Measurements from ENCODE around the gene ADCY2.
A peak's percentile ranks its signal among the peaks of the same experiment; 100 is the strongest.

ADCY2 gene

DNA sequence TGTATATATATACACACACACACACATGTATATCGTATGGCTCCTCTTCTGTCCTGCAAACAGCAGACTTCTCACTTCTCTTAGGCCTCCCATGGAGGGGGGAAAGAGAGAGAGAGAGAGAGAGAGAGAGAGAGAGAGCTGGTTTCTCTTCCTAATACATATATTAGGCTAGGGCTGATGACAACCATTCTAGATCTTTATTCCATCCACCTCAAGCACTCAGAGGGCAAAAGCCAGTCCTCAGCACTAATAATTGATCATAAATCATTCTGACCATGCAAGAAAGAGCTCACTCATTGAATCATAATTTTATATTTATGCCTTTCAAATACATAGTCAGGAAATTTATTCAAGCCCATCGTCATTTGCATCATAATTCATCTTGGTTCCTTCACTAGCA, 408.0 kb downstream of the ADCY2 start:
- Histone ChIP-seq H3K4me2 (ENCODE audit: low read length) (no peak overlapping the region), H3K18ac (ENCODE audit: low read length) (no peak overlapping the region), H2BK120ac (ENCODE audit: low read depth, low read length) (no peak overlapping the region), H3K27ac (ENCODE audit: low read depth, low read length) (no peak overlapping the region), H3K4ac (ENCODE audit: low read depth, low read length) (no peak overlapping the region), H3K4me3 (ENCODE audit: low read length) (no peak overlapping the region), H3K36me3 (ENCODE audit: control insufficient read depth, insufficient read depth, low read length) (peaks cover 2% of the 10 kb centered on the region), H2AK5ac (ENCODE audit: low read length) (no peak overlapping the region), H3K56ac (ENCODE audit: low read length) (no peak overlapping the region), H3K27me3 (ENCODE audit: insufficient read depth, low read length, poor library complexity) (no peaks in the 10 kb centered on the region), H2BK15ac (replicated peaks; ENCODE audit: low read depth) (no peak overlapping the region), H3K79me1 (ENCODE audit: low read length) (no peaks in the 10 kb centered on the region), H3K23ac (ENCODE audit: low read length) (no peak overlapping the region), H3K79me2 (ENCODE audit: control insufficient read depth, insufficient read depth, low read length) (no peaks in the 10 kb centered on the region), H4K8ac (ENCODE audit: low read depth, low read length) (no peak overlapping the region), H3K9ac (ENCODE audit: low read length) (no peak overlapping the region), H2BK5ac (ENCODE audit: low read length) (no peak overlapping the region), H3K4me1 (ENCODE audit: control insufficient read depth, low read depth, low read length) (no peaks in the 10 kb centered on the region), H4K5ac (ENCODE audit: low read length) (no peak overlapping the region)
- DNase-seq = no peak
- WGBS (ENCODE audit: extremely low coverage, insufficient coverage, low lambda C conversion rate) = no CpG with 5 or more reads among the region's 2 CpGs

DNA sequence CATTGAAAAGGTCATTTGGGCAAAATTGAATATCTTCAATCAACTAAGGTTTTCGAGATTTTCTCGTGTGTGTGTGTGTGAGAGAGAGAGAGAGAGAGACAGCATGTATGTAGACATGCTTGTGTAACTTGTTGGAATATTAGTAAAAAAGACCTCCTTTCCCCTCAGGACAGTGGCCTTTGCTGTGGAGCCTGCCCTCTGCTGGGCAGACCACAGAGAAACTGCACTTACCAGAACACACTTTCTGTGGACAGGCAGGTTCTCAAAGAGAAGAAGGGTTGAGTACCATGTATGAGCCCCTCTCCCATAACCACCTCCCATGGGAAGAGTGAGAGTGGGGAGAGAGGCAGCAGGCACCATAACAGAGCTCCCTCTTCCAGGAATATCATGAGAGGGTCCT, 409.4 kb downstream of the ADCY2 start:
- H4K5ac ChIP-seq (ENCODE audit: low read length) = no peak overlapping the region
- DNase-seq = peak; percentile 39
- H2AK5ac ChIP-seq (ENCODE audit: low read length) = no peak overlapping the region
- no peaks in the 10 kb centered on the region for H3K79me2 ChIP-seq (ENCODE audit: control insufficient read depth, insufficient read depth, low read length)
- no peaks in the 10 kb centered on the region for H3K79me1 ChIP-seq (ENCODE audit: low read length)
- no peaks in the 10 kb centered on the region for H3K4me1 ChIP-seq (ENCODE audit: control insufficient read depth, low read depth, low read length)
- WGBS (ENCODE audit: extremely low coverage, insufficient coverage, low lambda C conversion rate) = no CpG with 5 or more reads among the region's 2 CpGs
- no peak overlapping the region for H3K23ac ChIP-seq (ENCODE audit: low read length)
- H2BK5ac ChIP-seq (ENCODE audit: low read length) = no peak overlapping the region
- no peak overlapping the region for H2BK15ac ChIP-seq (replicated peaks; ENCODE audit: low read depth)
- no peak overlapping the region for H3K9ac ChIP-seq (ENCODE audit: low read length)
- H3K36me3 ChIP-seq (ENCODE audit: control insufficient read depth, insufficient read depth, low read length) = peaks cover 2% of the 10 kb centered on the region
- no peak overlapping the region for H3K56ac ChIP-seq (ENCODE audit: low read length)
- H3K4me3 ChIP-seq (ENCODE audit: low read length) = no peak overlapping the region
- no peak overlapping the region for H3K4ac ChIP-seq (ENCODE audit: low read depth, low read length)
- H4K8ac ChIP-seq (ENCODE audit: low read depth, low read length) = no peak overlapping the region
- no peak overlapping the region for H3K18ac ChIP-seq (ENCODE audit: low read length)
- no peaks in the 10 kb centered on the region for H3K27me3 ChIP-seq (ENCODE audit: insufficient read depth, low read length, poor library complexity)
- no peak overlapping the region for H3K4me2 ChIP-seq (ENCODE audit: low read length)
- H2BK120ac ChIP-seq (ENCODE audit: low read depth, low read length) = no peak overlapping the region
- no peak overlapping the region for H3K27ac ChIP-seq (ENCODE audit: low read depth, low read length)

GRCh38 chr5:7808998-7809397, 413.1 kb downstream of the ADCY2 start:
- no peak overlapping the region for H3K27ac ChIP-seq (ENCODE audit: low read depth, low read length)
- H3K79me1 ChIP-seq (ENCODE audit: low read length) = no peaks in the 10 kb centered on the region
- H4K8ac ChIP-seq (ENCODE audit: low read depth, low read length) = no peak overlapping the region
- H3K4me2 ChIP-seq (ENCODE audit: low read length) = no peak overlapping the region
- H3K18ac ChIP-seq (ENCODE audit: low read length) = no peak overlapping the region
- no peak overlapping the region for H2AK5ac ChIP-seq (ENCODE audit: low read length)
- H3K9ac ChIP-seq (ENCODE audit: low read length) = no peak overlapping the region
- no peak overlapping the region for H2BK120ac ChIP-seq (ENCODE audit: low read depth, low read length)
- H4K5ac ChIP-seq (ENCODE audit: low read length) = no peak overlapping the region
- H3K36me3 ChIP-seq (ENCODE audit: control insufficient read depth, insufficient read depth, low read length) = peaks cover 2% of the 10 kb centered on the region
- no peak overlapping the region for H3K56ac ChIP-seq (ENCODE audit: low read length)
- no peaks in the 10 kb centered on the region for H3K79me2 ChIP-seq (ENCODE audit: control insufficient read depth, insufficient read depth, low read length)
- H3K4me3 ChIP-seq (ENCODE audit: low read length) = no peak overlapping the region
- H3K4me1 ChIP-seq (ENCODE audit: control insufficient read depth, low read depth, low read length) = no peaks in the 10 kb centered on the region
- H2BK15ac ChIP-seq (replicated peaks; ENCODE audit: low read depth) = no peak overlapping the region
- H3K4ac ChIP-seq (ENCODE audit: low read depth, low read length) = no peak overlapping the region
- no CpG with 5 or more reads among the region's 4 CpGs for WGBS (ENCODE audit: extremely low coverage, insufficient coverage, low lambda C conversion rate)
- no peak for DNase-seq
- H3K27me3 ChIP-seq (ENCODE audit: insufficient read depth, low read length, poor library complexity) = no peaks in the 10 kb centered on the region
- no peak overlapping the region for H3K23ac ChIP-seq (ENCODE audit: low read length)
- no peak overlapping the region for H2BK5ac ChIP-seq (ENCODE audit: low read length)

DNA sequence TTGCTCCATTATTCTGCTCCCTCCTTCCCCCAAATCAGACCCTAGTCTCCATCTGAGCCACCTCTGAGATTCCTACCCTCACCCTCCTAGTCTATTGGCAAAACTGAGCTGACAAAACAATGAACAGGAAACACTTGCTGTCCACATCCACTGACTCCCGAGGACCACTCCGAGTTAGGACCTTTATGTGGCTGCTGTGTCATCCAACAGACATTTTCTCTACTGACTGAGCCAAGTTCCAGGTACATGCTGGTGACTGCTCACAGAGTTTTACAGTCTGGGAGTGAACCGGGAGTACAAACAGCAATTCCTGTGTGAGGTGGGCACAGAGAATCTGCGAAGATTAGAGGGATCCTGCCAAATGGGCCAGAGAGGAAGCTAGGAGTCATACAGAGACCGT, 415.8 kb downstream of the ADCY2 start:
- no peak overlapping the region for H2BK5ac ChIP-seq (ENCODE audit: low read length)
- H3K27me3 ChIP-seq (ENCODE audit: insufficient read depth, low read length, poor library complexity) = no peaks in the 10 kb centered on the region
- no peak overlapping the region for H4K5ac ChIP-seq (ENCODE audit: low read length)
- no peak overlapping the region for H3K27ac ChIP-seq (ENCODE audit: low read depth, low read length)
- H3K79me1 ChIP-seq (ENCODE audit: low read length) = no peaks in the 10 kb centered on the region
- no peak overlapping the region for H3K9ac ChIP-seq (ENCODE audit: low read length)
- no peak overlapping the region for H3K23ac ChIP-seq (ENCODE audit: low read length)
- WGBS (ENCODE audit: extremely low coverage, insufficient coverage, low lambda C conversion rate) = no CpG with 5 or more reads among the region's 5 CpGs
- H3K4me2 ChIP-seq (ENCODE audit: low read length) = no peak overlapping the region
- no peak overlapping the region for H2AK5ac ChIP-seq (ENCODE audit: low read length)
- DNase-seq = no peak
- peaks cover 2% of the 10 kb centered on the region for H3K4me1 ChIP-seq (ENCODE audit: control insufficient read depth, low read depth, low read length)
- H3K36me3 ChIP-seq (ENCODE audit: control insufficient read depth, insufficient read depth, low read length) = peaks cover 2% of the 10 kb centered on the region
- H3K56ac ChIP-seq (ENCODE audit: low read length) = no peak overlapping the region
- no peak overlapping the region for H4K8ac ChIP-seq (ENCODE audit: low read depth, low read length)
- H3K4ac ChIP-seq (ENCODE audit: low read depth, low read length) = no peak overlapping the region
- H3K79me2 ChIP-seq (ENCODE audit: control insufficient read depth, insufficient read depth, low read length) = no peaks in the 10 kb centered on the region
- H2BK120ac ChIP-seq (ENCODE audit: low read depth, low read length) = no peak overlapping the region
- H3K4me3 ChIP-seq (ENCODE audit: low read length) = no peak overlapping the region
- H3K18ac ChIP-seq (ENCODE audit: low read length) = no peak overlapping the region
- no peak overlapping the region for H2BK15ac ChIP-seq (replicated peaks; ENCODE audit: low read depth)

- no peak for DNase-seq
- Histone ChIP-seq H3K56ac (ENCODE audit: low read length) (no peak overlapping the region), H3K36me3 (ENCODE audit: control insufficient read depth, insufficient read depth, low read length) (no peaks in the 10 kb centered on the region), H3K79me1 (ENCODE audit: low read length) (no peaks in the 10 kb centered on the region), H3K4me2 (ENCODE audit: low read length) (no peak overlapping the region), H2BK5ac (ENCODE audit: low read length) (no peak overlapping the region), H4K5ac (ENCODE audit: low read length) (no peak overlapping the region), H2BK120ac (ENCODE audit: low read depth, low read length) (no peak overlapping the region), H2AK5ac (ENCODE audit: low read length) (no peak overlapping the region), H4K8ac (ENCODE audit: low read depth, low read length) (no peak overlapping the region), H3K79me2 (ENCODE audit: control insufficient read depth, insufficient read depth, low read length) (no peaks in the 10 kb centered on the region), H3K27me3 (ENCODE audit: insufficient read depth, low read length, poor library complexity) (no peaks in the 10 kb centered on the region), H3K4ac (ENCODE audit: low read depth, low read length) (no peak overlapping the region), H3K27ac (ENCODE audit: low read depth, low read length) (no peak overlapping the region), H3K18ac (ENCODE audit: low read length) (no peak overlapping the region), H3K23ac (ENCODE audit: low read length) (no peak overlapping the region), H3K4me1 (ENCODE audit: control insufficient read depth, low read depth, low read length) (peaks cover 2% of the 10 kb centered on the region), H2BK15ac (replicated peaks; ENCODE audit: low read depth) (no peak overlapping the region), H3K4me3 (ENCODE audit: low read length) (no peak overlapping the region), H3K9ac (ENCODE audit: low read length) (no peak overlapping the region)
- no CpG with 5 or more reads among the region's 2 CpGs for WGBS (ENCODE audit: extremely low coverage, insufficient coverage, low lambda C conversion rate)
These were observed 417.1 kb downstream of the ADCY2 start for GRCh38 chr5:7813007-7813406.

DNA sequence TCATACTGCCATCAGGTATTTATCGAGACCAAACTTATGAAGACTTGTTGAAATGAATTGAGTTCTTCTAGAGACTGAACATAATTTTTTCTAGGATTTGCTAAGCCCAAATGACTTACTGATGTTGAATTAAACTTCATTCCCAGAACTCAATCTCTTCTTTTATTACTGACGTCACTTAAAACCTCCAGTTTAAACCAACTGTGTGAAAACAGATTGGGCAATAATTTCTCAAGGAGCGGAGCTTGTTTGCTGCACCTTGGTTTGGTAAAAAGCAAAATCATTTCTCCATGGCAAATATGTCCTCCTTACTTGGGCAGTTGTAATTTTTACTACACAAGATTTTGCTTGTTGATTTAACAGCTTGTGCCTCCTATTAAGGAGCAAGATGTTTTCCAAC, 417.6 kb downstream of the ADCY2 start:
- no peak overlapping the region for H3K4ac ChIP-seq (ENCODE audit: low read depth, low read length)
- no peak overlapping the region for H3K4me3 ChIP-seq (ENCODE audit: low read length)
- no peak overlapping the region for H2BK5ac ChIP-seq (ENCODE audit: low read length)
- no peak overlapping the region for H4K5ac ChIP-seq (ENCODE audit: low read length)
- H3K9ac ChIP-seq (ENCODE audit: low read length) = no peak overlapping the region
- H3K4me2 ChIP-seq (ENCODE audit: low read length) = no peak overlapping the region
- H3K27ac ChIP-seq (ENCODE audit: low read depth, low read length) = no peak overlapping the region
- no CpG with 5 or more reads among the region's 3 CpGs for WGBS (ENCODE audit: extremely low coverage, insufficient coverage, low lambda C conversion rate)
- H3K23ac ChIP-seq (ENCODE audit: low read length) = no peak overlapping the region
- no peaks in the 10 kb centered on the region for H3K27me3 ChIP-seq (ENCODE audit: insufficient read depth, low read length, poor library complexity)
- H3K56ac ChIP-seq (ENCODE audit: low read length) = no peak overlapping the region
- DNase-seq = no peak
- no peak overlapping the region for H4K8ac ChIP-seq (ENCODE audit: low read depth, low read length)
- H2BK15ac ChIP-seq (replicated peaks; ENCODE audit: low read depth) = no peak overlapping the region
- no peak overlapping the region for H2BK120ac ChIP-seq (ENCODE audit: low read depth, low read length)
- H3K4me1 ChIP-seq (ENCODE audit: control insufficient read depth, low read depth, low read length) = peaks cover 2% of the 10 kb centered on the region
- H2AK5ac ChIP-seq (ENCODE audit: low read length) = no peak overlapping the region
- no peak overlapping the region for H3K18ac ChIP-seq (ENCODE audit: low read length)
- no peaks in the 10 kb centered on the region for H3K79me1 ChIP-seq (ENCODE audit: low read length)
- H3K36me3 ChIP-seq (ENCODE audit: control insufficient read depth, insufficient read depth, low read length) = no peaks in the 10 kb centered on the region
- no peaks in the 10 kb centered on the region for H3K79me2 ChIP-seq (ENCODE audit: control insufficient read depth, insufficient read depth, low read length)

All from mesendoderm (in vitro differentiated cells).